Measurements from ENCODE around the gene MLLT10.
"Not testable (repeated sequence)": the region's sequence is repeated elsewhere in the genome, so short reads cannot be mapped to it uniquely, and the experiment has no call there.

MLLT10 gene

GRCh38 chr10:21717437-21718054, 183.5 kb downstream of the MLLT10 start:
- not testable (repeated sequence) for H3K36me3 ChIP-seq (ENCODE audit: control insufficient read depth, insufficient read depth, low read length); H3K27me3 ChIP-seq (ENCODE audit: control insufficient read depth, insufficient read depth, low read length); H3K27ac ChIP-seq (ENCODE audit: low read length); DNase-seq (ENCODE audit: low read depth, low spot score); H3K4me1 ChIP-seq (ENCODE audit: control insufficient read depth, insufficient read depth, low read length); H3K4me3 ChIP-seq (ENCODE audit: low read length); H3K9me3 ChIP-seq (ENCODE audit: control insufficient read depth, insufficient read depth, low read length)
- WGBS (ENCODE audit: insufficient coverage, insufficient read length), result no CpG with 5 or more reads among the region's 3 CpGs

- Histone ChIP-seq H3K36me3 (ENCODE audit: control insufficient read depth, insufficient read depth, low read length) (no peaks in the 10 kb centered on the region), H3K27ac (ENCODE audit: low read length) (no peak overlapping the region), H3K9me3 (ENCODE audit: control insufficient read depth, insufficient read depth, low read length) (no peaks in the 10 kb centered on the region), H3K4me1 (ENCODE audit: control insufficient read depth, insufficient read depth, low read length) (no peaks in the 10 kb centered on the region; the same call in 1 of the 2 replicates), H3K27me3 (ENCODE audit: control insufficient read depth, insufficient read depth, low read length) (no peaks in the 10 kb centered on the region), H3K4me3 (ENCODE audit: low read length) (no peak overlapping the region)
- no CpG with 5 or more reads among the region's 1 CpG for WGBS (ENCODE audit: insufficient coverage, insufficient read length)
- no peak for DNase-seq (ENCODE audit: low read depth, low spot score)
Measured at GRCh38 chr10:21719502-21719901, 185.5 kb downstream of the MLLT10 start.

DNA sequence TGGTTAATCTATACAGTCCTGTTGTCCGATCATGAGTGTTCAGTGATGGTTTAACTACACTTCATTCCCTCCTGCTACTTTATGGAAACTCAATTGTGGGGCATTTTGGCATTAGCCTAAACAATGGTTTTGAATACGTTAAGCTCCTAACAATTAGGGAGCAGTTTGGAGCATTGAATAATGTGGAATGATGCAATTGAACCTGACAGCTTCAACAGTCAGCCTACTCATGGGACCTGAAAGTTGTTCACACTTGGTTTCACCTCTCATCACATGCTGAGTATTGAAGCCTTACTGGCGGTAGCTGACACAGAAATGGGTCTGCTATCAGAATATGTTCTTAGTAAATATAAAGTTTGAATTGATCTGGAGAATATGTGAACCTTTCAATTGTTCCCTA, 186.1 kb downstream of the MLLT10 start:
- H3K27ac ChIP-seq (ENCODE audit: low read length), result no peak overlapping the region
- WGBS (ENCODE audit: insufficient coverage, insufficient read length), result no CpG with 5 or more reads among the region's 3 CpGs
- no peak for DNase-seq (ENCODE audit: low read depth, low spot score)

GRCh38 chr10:21721000-21721665, 187.1 kb downstream of the MLLT10 start:
- no peak for DNase-seq (ENCODE audit: low read depth, low spot score)
- no peaks in the 10 kb centered on the region for H3K27me3 ChIP-seq (ENCODE audit: control insufficient read depth, insufficient read depth, low read length)
- no peaks in the 10 kb centered on the region for H3K9me3 ChIP-seq (ENCODE audit: control insufficient read depth, insufficient read depth, low read length)
- WGBS (ENCODE audit: insufficient coverage, insufficient read length), result 100% methylated on average over 1 of the region's 6 CpGs
- H3K4me3 ChIP-seq (ENCODE audit: low read length), result no peak overlapping the region
- no peaks in the 10 kb centered on the region for H3K36me3 ChIP-seq (ENCODE audit: control insufficient read depth, insufficient read depth, low read length)
- H3K27ac ChIP-seq (ENCODE audit: low read length), result no peak overlapping the region
- peaks cover 1% of the 10 kb centered on the region; the same call in 1 of the 2 replicates for H3K4me1 ChIP-seq (ENCODE audit: control insufficient read depth, insufficient read depth, low read length)

More for the DNA sequence above, 186.1 kb downstream of the MLLT10 start:
- H3K4me1 ChIP-seq (ENCODE audit: control insufficient read depth, insufficient read depth, low read length), result peaks cover 1% of the 10 kb centered on the region; the same call in 1 of the 2 replicates
- H3K9me3 ChIP-seq (ENCODE audit: control insufficient read depth, insufficient read depth, low read length), result no peaks in the 10 kb centered on the region
- H3K27me3 ChIP-seq (ENCODE audit: control insufficient read depth, insufficient read depth, low read length), result no peaks in the 10 kb centered on the region
- H3K36me3 ChIP-seq (ENCODE audit: control insufficient read depth, insufficient read depth, low read length), result no peaks in the 10 kb centered on the region
- no peak overlapping the region for H3K4me3 ChIP-seq (ENCODE audit: low read length)

DNA sequence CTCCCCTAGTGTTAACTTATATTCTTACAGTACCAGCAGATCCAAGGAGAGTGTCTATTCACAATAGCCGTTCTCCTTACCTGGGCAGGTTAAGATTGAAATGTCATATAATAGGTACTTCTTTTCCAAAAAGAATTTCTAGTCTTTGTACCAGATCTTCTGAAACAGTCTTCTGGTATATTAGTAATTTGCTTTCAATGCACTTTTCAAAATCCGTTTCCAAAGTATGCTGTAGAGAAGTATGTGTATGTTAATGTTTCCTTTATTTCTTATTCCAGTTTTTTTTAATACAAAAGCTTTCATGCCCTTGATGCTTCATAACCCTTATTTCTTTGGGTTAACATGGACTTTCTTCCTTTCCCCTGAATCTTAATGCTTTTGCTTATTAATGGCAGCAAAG, 188.2 kb downstream of the MLLT10 start:
- Histone ChIP-seq H3K9me3 (ENCODE audit: control insufficient read depth, insufficient read depth, low read length) (no peaks in the 10 kb centered on the region), H3K4me3 (ENCODE audit: low read length) (no peak overlapping the region), H3K27ac (ENCODE audit: low read length) (no peak overlapping the region), H3K27me3 (ENCODE audit: control insufficient read depth, insufficient read depth, low read length) (no peaks in the 10 kb centered on the region), H3K36me3 (ENCODE audit: control insufficient read depth, insufficient read depth, low read length) (no peaks in the 10 kb centered on the region; the same call in 1 of the 2 replicates), H3K4me1 (ENCODE audit: control insufficient read depth, insufficient read depth, low read length) (peaks cover 3% of the 10 kb centered on the region; the same call in 1 of the 2 replicates)
- no peak for DNase-seq (ENCODE audit: low read depth, low spot score)
- no CpG with 5 or more reads among the region's 2 CpGs for WGBS (ENCODE audit: insufficient coverage, insufficient read length)

- H3K4me1 ChIP-seq (ENCODE audit: control insufficient read depth, insufficient read depth, low read length), result peaks cover 3% of the 10 kb centered on the region; the same call in 1 of the 2 replicates
- no peaks in the 10 kb centered on the region for H3K27me3 ChIP-seq (ENCODE audit: control insufficient read depth, insufficient read depth, low read length)
- H3K27ac ChIP-seq (ENCODE audit: low read length), result no peak overlapping the region
- no peaks in the 10 kb centered on the region for H3K9me3 ChIP-seq (ENCODE audit: control insufficient read depth, insufficient read depth, low read length)
- H3K36me3 ChIP-seq (ENCODE audit: control insufficient read depth, insufficient read depth, low read length), result no peaks in the 10 kb centered on the region; the same call in 1 of the 2 replicates
- DNase-seq (ENCODE audit: low read depth, low spot score), result no peak
- WGBS (ENCODE audit: insufficient coverage, insufficient read length), result no CpG with 5 or more reads among the region's 7 CpGs
- H3K4me3 ChIP-seq (ENCODE audit: low read length), result no peak overlapping the region
Measured at GRCh38 chr10:21724020-21724589, 190.1 kb downstream of the MLLT10 start.

DNA sequence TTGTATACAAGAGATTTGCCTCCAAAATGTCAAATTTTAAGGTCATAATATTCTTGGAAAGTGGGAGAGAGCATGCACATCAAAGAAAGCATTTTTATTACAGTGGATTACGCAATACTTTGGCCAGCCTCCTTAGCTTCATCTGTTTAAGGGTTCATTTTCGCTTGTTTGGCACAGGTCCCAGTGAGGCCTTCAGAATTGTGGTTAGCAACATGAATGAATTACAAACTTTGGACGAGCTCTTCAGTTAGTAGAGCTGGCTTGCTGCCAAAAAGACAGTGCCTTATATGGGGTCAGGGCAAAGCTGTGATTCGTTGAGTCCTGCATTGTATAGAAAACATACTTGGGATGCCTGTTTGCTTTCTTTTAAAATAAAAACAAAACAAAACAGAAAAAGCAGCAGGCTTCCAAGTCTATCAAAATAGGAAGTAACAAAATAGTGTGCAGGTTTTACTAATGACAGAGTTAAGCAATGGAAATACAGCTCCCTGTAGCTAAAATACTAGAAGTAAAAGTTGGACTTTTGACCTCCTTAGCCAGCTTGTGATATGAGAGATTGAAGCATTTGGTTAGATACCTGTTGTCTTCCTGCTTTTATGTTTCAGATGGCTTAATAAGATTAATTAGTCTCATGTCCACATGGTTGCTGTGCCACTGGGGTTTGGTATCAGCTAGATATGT, 190.8 kb downstream of the MLLT10 start:
- H3K4me3 ChIP-seq (ENCODE audit: low read length), result no peak overlapping the region
- DNase-seq (ENCODE audit: low read depth, low spot score), result no peak
- H3K27ac ChIP-seq (ENCODE audit: low read length), result no peak overlapping the region
- no peaks in the 10 kb centered on the region for H3K9me3 ChIP-seq (ENCODE audit: control insufficient read depth, insufficient read depth, low read length)
- H3K4me1 ChIP-seq (ENCODE audit: control insufficient read depth, insufficient read depth, low read length), result peaks cover 3% of the 10 kb centered on the region; the same call in 1 of the 2 replicates
- no peaks in the 10 kb centered on the region; the same call in 1 of the 2 replicates for H3K36me3 ChIP-seq (ENCODE audit: control insufficient read depth, insufficient read depth, low read length)
- WGBS (ENCODE audit: insufficient coverage, insufficient read length), result no CpG with 5 or more reads among the region's 4 CpGs
- no peaks in the 10 kb centered on the region for H3K27me3 ChIP-seq (ENCODE audit: control insufficient read depth, insufficient read depth, low read length)

DNA sequence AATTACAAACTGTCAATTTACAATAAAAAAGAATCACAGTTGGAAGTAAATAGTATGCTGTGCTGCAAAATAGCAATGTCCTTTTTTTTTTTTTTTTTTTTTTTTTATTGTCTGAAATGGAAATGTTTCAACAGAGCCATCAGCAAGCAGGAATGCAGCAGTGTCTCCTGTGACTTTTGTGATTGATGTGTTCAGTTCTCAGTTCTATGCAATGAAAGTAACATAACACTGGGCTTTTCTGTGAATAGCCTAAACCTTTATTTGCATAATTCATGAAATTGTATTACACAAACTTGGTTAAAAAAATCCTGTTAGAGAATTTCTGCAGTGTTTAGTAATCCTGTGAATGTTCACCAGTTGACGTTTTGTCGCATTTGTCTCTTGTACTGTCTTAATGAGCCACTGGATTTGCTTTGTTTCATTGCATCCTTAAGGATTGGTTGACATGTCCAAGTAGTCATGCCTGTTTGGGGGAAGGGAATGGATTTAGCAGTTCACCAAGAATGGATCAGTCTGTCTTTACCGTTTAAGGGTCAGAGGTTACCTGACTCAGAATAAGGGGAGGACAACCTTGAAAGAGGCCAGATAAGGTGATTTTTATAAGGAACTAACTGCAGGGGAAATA, 192.7 kb downstream of the MLLT10 start:
- WGBS (ENCODE audit: insufficient coverage, insufficient read length), result no CpG with 5 or more reads among the region's 3 CpGs
- no peak overlapping the region for H3K4me3 ChIP-seq (ENCODE audit: low read length)

GRCh38 chr10:21727452-21728168, 193.6 kb downstream of the MLLT10 start:
- Histone ChIP-seq H3K27ac (ENCODE audit: low read length) (no peak overlapping the region), H3K36me3 (ENCODE audit: control insufficient read depth, insufficient read depth, low read length) (no peaks in the 10 kb centered on the region; the same call in 1 of the 2 replicates), H3K9me3 (ENCODE audit: control insufficient read depth, insufficient read depth, low read length) (no peaks in the 10 kb centered on the region), H3K4me1 (ENCODE audit: control insufficient read depth, insufficient read depth, low read length) (0 out of 2 replicates have a peak, but pooled peaks cover 3% of the 10 kb centered on the region), H3K27me3 (ENCODE audit: control insufficient read depth, insufficient read depth, low read length) (no peaks in the 10 kb centered on the region), H3K4me3 (ENCODE audit: low read length) (no peak overlapping the region)
- no CpG with 5 or more reads among the region's 13 CpGs for WGBS (ENCODE audit: insufficient coverage, insufficient read length)
- no peak for DNase-seq (ENCODE audit: low read depth, low spot score)

More for the DNA sequence above, 192.7 kb downstream of the MLLT10 start:
- no peaks in the 10 kb centered on the region for H3K9me3 ChIP-seq (ENCODE audit: control insufficient read depth, insufficient read depth, low read length)
- H3K27ac ChIP-seq (ENCODE audit: low read length), result no peak overlapping the region
- H3K27me3 ChIP-seq (ENCODE audit: control insufficient read depth, insufficient read depth, low read length), result no peaks in the 10 kb centered on the region
- no peak for DNase-seq (ENCODE audit: low read depth, low spot score)
- 0 out of 2 replicates have a peak, but pooled peaks cover 3% of the 10 kb centered on the region for H3K4me1 ChIP-seq (ENCODE audit: control insufficient read depth, insufficient read depth, low read length)
- no peaks in the 10 kb centered on the region; the same call in 1 of the 2 replicates for H3K36me3 ChIP-seq (ENCODE audit: control insufficient read depth, insufficient read depth, low read length)

Measured in iPS DF 6.9 (cell line).